ENCODE data around the gene AP3B1. TPM values are rescaled to one million over a fixed set of nuclear protein-coding genes. Genes with fewer than 3 reads are reported as not detected.

AP3B1 gene
- polyA plus RNA-seq, 1 of the 3 experiments (the other 2 are of a cell fraction) = 18.0 TPM

DNA sequence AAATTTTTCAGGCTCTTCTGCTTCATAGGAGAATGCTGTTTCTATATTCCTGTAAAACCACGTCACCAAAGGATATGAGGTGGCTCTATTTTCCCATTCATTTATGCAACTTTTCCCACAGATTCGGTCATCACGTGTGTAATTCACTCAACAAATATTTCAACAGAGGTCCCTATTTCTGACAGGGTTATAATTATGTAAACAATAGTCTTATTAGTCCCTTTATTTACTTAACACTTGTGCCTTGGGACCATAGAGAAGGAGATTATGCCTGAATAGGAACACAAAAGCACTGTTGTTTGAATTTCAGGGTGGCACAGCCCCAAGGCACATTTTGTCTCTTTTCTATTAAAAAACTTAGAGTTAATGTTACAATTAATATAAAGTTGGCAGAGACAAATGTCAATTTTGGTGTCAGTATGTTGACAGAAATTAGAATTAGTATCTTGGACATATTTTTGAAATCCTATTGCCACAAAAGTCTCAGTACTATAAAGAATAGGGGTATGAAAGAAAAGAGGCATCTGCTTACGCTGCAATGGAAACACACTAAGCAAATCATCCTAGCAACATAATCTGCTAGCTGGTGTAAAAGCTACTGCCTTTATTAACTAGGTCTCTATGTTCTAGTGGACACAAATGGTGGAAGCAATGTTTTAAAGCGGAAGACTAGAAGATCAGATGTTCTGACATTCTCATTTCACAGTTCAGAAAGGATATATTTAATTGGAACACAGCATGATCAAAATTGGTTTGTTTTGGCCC, 289.3 kb downstream of the AP3B1 start:
- no peak for DNase-seq
- Histone ChIP-seq H3K27ac (ENCODE audit: low read depth in 2 of 2, low read length in 1 of 2) (no peak overlapping the region), H2AFZ (ENCODE audit: low read depth) (no peak overlapping the region), H3F3A (replicated peaks; ENCODE audit: insufficient read depth) (peaks cover 5% of the 10 kb centered on the region), H3K79me2 (ENCODE audit: insufficient read depth) (no peaks in the 10 kb centered on the region), H3K9ac (no peak overlapping the region), H3K9me2 (no peaks in the 10 kb centered on the region), H3K4me1 (ENCODE audit: control insufficient read depth in 1 of 2, insufficient read depth in 2 of 2, low read depth in 1 of 2, low read length in 1 of 2) (peaks cover 0 to 5% of the 10 kb centered on the region in 2 experiments; a peak in 2 of 4 replicates), H3K36me3 (replicated peaks in 1 of 2; ENCODE audit: control insufficient read depth in 1 of 2, insufficient read depth in 2 of 2, low read length in 1 of 2) (peaks cover 8 to 19% of the 10 kb centered on the region in 2 experiments), H3K27me3 (ENCODE audit: insufficient read depth) (no peaks in the 10 kb centered on the region), H3K4me2 (no peak overlapping the region), H3K9me3 (no peaks in the 10 kb centered on the region), H3K4me3 (ENCODE audit: low read depth in 2 of 2, low read length in 1 of 2) (no peak overlapping the region), H4K20me1 (ENCODE audit: insufficient read depth) (no peaks in the 10 kb centered on the region)
- WGBS (ENCODE audit: low lambda C conversion rate) = 92% methylated on average over 5 of the region's 5 CpGs
- ChIA-PET CTCF (interaction anchor here (1.4 kb wide), 1 partner anchor 10 kb away, joined by 4 read pairs; no protein-coding TSS in a partner anchor), POLR2A (no interaction called here)
- no peak for TF ChIP-seq YY1 (IDR thresholded peaks at IDR 0.05; ENCODE audit: low read depth)
- TF ChIP-seq SIN3A (IDR thresholded peaks at IDR 0.05; ENCODE audit: borderline replicate concordance, low read depth, low read length) = no peak
- TF ChIP-seq, protein P1, sequence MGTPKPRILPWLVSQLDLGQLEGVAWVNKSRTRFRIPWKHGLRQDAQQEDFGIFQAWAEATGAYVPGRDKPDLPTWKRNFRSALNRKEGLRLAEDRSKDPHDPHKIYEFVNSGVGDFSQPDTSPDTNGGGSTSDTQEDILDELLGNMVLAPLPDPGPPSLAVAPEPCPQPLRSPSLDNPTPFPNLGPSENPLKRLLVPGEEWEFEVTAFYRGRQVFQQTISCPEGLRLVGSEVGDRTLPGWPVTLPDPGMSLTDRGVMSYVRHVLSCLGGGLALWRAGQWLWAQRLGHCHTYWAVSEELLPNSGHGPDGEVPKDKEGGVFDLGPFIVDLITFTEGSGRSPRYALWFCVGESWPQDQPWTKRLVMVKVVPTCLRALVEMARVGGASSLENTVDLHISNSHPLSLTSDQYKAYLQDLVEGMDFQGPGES (IDR thresholded peaks at IDR 0.05; ENCODE audit: low read depth, low read length) = no peak
- no peak for TF ChIP-seq ELF1 (IDR thresholded peaks at IDR 0.05)
- TF ChIP-seq NRF1 (IDR thresholded peaks at IDR 0.05; ENCODE audit: low read depth, low read length) = no peak
- no peak for TF ChIP-seq JUND (IDR thresholded peaks at IDR 0.05)

DNA sequence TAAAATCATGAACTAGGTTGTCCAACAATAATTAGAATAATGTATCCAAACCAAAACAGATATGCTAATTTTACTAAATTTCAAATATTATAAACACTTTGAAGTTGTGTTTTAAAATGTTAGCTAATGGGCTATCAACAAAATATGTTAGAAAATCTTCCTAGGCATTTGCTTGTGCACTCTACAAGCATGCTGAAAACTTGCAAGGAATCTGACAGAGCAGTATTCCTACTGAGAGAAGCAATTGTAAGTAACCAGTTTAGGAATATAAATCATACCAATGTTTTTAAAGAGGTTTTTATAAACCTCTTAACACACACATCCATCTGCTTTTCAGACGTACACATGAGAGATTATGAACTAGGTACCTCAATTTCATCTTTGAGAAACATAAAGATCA, 289.9 kb downstream of the AP3B1 start:
- no peaks in the 10 kb centered on the region for H3K27me3 ChIP-seq (ENCODE audit: insufficient read depth)
- peaks cover 8 to 21% of the 10 kb centered on the region in 2 experiments for H3K36me3 ChIP-seq (replicated peaks in 1 of 2; ENCODE audit: control insufficient read depth in 1 of 2, insufficient read depth in 2 of 2, low read length in 1 of 2)
- POLR2A ChIA-PET = no interaction called here
- H3K79me2 ChIP-seq (ENCODE audit: insufficient read depth) = no peaks in the 10 kb centered on the region
- H3K4me3 ChIP-seq (ENCODE audit: low read depth in 2 of 2, low read length in 1 of 2) = no peak overlapping the region
- CTCF ChIA-PET = interaction anchor here (1.8 kb wide), 1 partner anchor 444 kb away, joined by 6 read pairs; no protein-coding TSS in a partner anchor
- H2AFZ ChIP-seq (ENCODE audit: low read depth) = no peak overlapping the region
- peaks cover 5% of the 10 kb centered on the region for H3F3A ChIP-seq (replicated peaks; ENCODE audit: insufficient read depth)
- H3K9me2 ChIP-seq = no peaks in the 10 kb centered on the region
- 88% methylated on average over 1 of the region's 1 CpG for WGBS (ENCODE audit: low lambda C conversion rate)
- no peak overlapping the region for H3K9ac ChIP-seq
- H3K9me3 ChIP-seq = no peaks in the 10 kb centered on the region
- TF ChIP-seq TEAD4 (IDR thresholded peaks at IDR 0.05; ENCODE audit: borderline replicate concordance, insufficient read depth) = no peak
- no peak for TF ChIP-seq TCF12 (IDR thresholded peaks at IDR 0.05)
- no peak for TF ChIP-seq NRF1 (IDR thresholded peaks at IDR 0.05; ENCODE audit: low read depth, low read length)
- TF ChIP-seq, protein P2, sequence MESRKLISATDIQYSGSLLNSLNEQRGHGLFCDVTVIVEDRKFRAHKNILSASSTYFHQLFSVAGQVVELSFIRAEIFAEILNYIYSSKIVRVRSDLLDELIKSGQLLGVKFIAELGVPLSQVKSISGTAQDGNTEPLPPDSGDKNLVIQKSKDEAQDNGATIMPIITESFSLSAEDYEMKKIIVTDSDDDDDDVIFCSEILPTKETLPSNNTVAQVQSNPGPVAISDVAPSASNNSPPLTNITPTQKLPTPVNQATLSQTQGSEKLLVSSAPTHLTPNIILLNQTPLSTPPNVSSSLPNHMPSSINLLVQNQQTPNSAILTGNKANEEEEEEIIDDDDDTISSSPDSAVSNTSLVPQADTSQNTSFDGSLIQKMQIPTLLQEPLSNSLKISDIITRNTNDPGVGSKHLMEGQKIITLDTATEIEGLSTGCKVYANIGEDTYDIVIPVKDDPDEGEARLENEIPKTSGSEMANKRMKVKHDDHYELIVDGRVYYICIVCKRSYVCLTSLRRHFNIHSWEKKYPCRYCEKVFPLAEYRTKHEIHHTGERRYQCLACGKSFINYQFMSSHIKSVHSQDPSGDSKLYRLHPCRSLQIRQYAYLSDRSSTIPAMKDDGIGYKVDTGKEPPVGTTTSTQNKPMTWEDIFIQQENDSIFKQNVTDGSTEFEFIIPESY (IDR thresholded peaks at IDR 0.05; ENCODE audit: borderline replicate concordance, low read depth) = no peak
- TF ChIP-seq, protein P1 (IDR thresholded peaks at IDR 0.05; ENCODE audit: low read depth, low read length) = no peak
- TF ChIP-seq, protein P3, sequence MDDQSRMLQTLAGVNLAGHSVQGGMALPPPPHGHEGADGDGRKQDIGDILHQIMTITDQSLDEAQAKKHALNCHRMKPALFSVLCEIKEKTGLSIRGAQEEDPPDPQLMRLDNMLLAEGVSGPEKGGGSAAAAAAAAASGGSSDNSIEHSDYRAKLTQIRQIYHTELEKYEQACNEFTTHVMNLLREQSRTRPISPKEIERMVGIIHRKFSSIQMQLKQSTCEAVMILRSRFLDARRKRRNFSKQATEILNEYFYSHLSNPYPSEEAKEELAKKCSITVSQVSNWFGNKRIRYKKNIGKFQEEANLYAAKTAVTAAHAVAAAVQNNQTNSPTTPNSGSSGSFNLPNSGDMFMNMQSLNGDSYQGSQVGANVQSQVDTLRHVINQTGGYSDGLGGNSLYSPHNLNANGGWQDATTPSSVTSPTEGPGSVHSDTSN (IDR thresholded peaks at IDR 0.05) = no peak
- no peak for TF ChIP-seq SIN3A (IDR thresholded peaks at IDR 0.05; ENCODE audit: borderline replicate concordance, low read depth, low read length)
- TF ChIP-seq POLR2AphosphoS5 (IDR thresholded peaks at IDR 0.05; ENCODE audit: low read depth, low read length) = no peak
- TF ChIP-seq GABPA (IDR thresholded peaks at IDR 0.05; ENCODE audit: low read depth) = no peak
- no peak for TF ChIP-seq FOSL2 (IDR thresholded peaks at IDR 0.05; ENCODE audit: borderline replicate concordance, low read depth)
- H3K4me2 ChIP-seq = no peak overlapping the region
- H3K27ac ChIP-seq (ENCODE audit: low read depth in 2 of 2, low read length in 1 of 2) = no peak overlapping the region
- no peak for DNase-seq
- H4K20me1 ChIP-seq (ENCODE audit: insufficient read depth) = no peaks in the 10 kb centered on the region
- H3K4me1 ChIP-seq (ENCODE audit: control insufficient read depth in 1 of 2, insufficient read depth in 2 of 2, low read depth in 1 of 2, low read length in 1 of 2) = peaks cover 0 to 5% of the 10 kb centered on the region in 2 experiments; a peak in 2 of 4 replicates
